ENCODE results near the gene UBE2D2. TPM values are rescaled to one million over a fixed set of nuclear protein-coding genes. Genes with fewer than 3 reads are reported as not detected.

UBE2D2 gene
- polyA plus RNA-seq, 1 donor = 132 TPM

DNA sequence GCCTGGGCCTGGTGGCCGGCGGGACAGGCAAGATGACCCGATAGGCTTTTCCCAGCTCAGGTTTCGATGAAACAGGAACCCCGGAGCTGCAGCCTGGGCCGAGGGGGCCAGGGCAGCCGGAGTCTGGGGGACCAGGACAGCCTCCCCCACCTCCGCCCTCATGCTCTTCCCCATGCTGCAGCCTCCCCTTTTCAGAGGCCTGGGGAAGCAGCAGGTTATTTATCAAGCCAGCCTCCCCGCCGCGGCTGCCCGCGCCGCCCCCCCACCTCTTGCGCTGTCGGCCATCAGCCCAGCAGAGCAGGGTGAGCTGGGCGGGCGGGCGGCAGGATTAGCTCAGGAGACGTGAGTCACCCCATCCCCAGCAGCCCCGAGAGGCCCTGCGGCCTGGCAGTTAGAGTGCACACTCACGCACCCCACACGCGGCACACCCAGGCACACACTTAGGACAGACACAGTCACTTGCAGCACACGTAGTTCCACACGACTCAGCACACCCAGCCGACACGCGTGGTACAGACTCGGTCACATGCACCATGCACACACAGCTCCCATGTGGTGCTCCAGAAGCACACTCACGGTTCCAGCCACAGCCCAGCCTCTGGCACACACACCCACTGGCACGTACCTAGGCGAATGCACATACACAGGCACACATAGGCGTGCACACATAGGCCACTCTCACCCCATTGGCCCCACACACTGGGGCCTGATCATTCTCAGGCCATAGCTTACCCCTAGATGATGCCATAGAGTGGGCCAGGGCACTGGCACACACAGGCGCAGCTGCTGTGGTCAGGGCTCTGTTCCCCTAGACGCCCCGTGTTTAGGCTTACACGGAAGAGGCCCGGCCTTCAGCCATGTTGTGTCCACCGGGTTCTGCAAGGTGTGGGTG, 100.0 kb downstream of the UBE2D2 start:
- no peak for DNase-seq (ENCODE audit: low read depth)

GRCh38 chr5:139662617-139663016, 101.5 kb downstream of the UBE2D2 start:
- DNase-seq (ENCODE audit: low read depth) = no peak

- DNase-seq (ENCODE audit: low read depth) = no peak
Observed at GRCh38 chr5:139663207-139664085, 102.3 kb downstream of the UBE2D2 start.

DNA sequence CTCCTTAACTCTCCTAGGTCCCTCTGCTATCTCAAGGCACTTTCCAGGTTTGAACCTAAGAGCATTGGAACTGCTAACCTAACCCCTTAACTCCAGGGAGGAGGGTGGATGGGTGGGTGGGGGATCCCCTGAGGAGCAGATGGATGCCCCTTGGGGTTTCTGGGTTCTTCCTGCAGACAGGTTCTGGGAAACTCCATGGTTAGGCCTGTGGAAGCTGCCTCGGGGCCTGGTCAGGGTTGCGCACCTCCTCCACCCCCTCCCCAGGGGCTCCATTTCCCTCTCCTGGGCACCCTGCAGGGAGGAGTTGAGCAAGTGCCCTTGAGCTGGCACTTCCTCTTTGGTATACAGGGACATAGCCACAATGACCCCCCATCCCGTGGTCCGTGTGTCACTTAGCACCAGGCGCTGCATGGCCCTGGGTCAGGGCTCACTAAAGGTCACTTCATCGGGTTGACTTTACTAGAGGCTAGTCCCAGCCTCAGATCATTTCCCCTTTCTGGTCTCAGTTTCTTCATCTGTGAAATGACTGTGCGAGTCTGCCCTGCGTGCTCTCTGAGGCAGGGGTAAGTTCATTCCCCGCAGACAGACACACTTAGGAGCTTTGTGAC, 103.1 kb downstream of the UBE2D2 start:
- no peak for DNase-seq (ENCODE audit: low read depth)

GRCh38 chr5:139664727-139665351, 103.7 kb downstream of the UBE2D2 start:
- no peak for DNase-seq (ENCODE audit: low read depth)

DNA sequence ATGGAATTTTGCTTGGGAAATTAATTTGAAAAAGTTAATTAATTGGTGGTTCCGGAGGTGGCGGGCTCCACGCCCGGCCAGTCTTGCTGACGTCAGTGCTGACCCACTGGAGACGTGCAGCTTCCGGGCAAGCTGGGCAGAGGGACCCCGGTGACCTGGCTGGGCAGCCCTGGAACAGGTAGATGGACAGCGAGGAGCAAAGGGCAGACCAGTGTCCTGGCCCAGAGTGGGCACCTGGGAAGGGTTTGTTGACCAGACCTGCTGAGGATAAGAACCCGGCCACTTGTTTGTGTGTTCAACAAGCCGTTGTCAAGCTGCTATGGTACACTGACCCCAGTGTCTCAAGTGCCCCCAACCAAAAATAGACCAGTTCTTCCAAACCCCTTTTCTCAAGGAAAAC, 104.5 kb downstream of the UBE2D2 start:
- DNase-seq (ENCODE audit: low read depth) = no peak

GRCh38 chr5:139666551-139666950, 105.4 kb downstream of the UBE2D2 start:
- DNase-seq (ENCODE audit: low read depth) = no peak

- no peak for DNase-seq (ENCODE audit: low read depth)
Observed at GRCh38 chr5:139667001-139667729, 106.0 kb downstream of the UBE2D2 start.

DNA sequence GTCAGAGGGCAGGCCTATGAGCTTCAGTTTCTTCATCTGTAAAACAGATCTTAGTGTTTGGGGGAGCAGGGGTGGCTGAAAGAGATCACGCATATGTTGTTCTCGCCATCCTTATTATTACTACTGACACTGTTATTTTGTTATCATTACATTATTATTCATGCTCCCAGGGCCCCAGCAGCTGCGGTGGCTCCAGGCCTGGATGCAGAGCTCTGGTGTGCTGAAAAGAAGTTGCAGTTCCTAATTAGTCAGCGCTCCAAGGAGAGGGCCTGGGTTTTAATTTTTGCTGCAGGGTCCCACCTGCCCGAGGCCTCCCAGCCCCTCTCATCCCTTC, 106.6 kb downstream of the UBE2D2 start:
- no peak for DNase-seq (ENCODE audit: low read depth)

DNA sequence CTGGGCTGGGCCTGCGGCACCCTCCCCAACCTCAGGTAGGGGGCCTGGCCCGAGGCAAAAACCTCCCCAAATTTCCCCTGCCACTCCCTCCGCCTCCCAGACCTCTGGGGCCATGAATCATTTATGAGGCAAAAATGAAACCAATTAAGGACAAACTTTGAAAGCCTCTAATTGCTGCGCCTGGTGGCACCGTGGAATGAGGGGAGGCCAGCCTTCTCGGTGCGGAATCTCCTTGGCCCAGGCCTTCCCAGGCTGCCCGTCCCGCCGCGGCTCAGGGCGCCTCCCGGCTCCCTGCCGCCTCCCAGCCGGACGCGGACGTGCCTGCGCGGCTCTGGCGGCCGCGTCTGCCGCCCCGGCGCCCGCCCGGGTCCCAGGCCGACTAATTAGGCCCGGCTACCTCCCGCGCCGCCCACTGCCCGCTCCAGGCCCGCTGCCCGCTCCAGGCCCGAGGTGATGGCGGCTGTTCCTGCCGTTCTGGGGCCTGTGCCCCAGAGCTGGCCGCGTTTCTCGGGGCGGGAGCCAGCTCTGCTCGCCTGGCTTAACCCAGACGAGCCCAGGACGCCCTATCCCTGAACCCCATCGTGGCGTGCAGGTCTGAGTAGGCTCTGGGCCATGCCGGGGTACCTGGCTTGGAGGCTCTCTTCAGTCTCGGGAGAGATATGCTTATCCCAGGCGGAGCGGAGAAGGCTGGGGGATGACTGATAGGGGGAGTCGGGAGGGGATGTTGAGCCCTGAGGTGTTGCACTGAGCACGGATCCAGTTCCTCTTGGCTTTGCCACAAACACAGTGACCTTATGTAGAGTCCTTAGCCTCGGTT, 107.1 kb downstream of the UBE2D2 start:
- no peak for DNase-seq (ENCODE audit: low read depth)

- no peak for DNase-seq (ENCODE audit: low read depth)
Observed at GRCh38 chr5:139668924-139669661, 108.0 kb downstream of the UBE2D2 start.

DNA sequence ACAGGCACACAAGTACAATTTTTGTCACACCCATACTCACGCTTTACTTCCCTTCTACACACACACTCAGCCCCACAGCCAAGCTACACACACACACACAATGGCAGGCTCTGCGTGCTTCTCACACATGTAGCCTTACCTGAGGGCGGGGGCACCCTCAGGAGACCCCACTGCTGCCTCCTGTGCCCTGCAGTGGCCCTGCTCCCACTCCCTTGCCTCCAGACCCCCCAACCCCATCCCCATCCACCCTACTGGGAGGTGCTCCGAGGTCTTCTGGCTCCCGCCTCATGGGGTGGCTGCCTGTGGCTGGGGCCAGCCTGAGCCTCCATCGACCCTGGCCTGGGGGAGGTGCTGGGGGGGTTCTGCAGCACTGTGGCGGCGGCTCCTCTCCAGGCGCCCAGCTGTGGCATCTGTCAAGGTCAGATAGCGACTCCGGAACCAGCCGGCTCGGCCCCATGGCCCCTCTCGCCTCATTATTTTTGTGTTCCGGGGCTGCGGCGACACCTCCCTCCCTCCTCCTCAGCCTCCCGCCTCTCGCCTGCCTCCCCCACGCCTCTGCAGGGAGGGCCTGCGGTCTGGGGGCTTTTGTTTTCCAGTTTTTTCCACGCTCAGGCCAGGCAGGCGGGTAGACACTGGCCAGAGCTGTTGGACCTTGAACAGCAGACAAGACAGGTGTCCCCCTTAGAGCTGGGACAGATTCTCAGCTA, 108.7 kb downstream of the UBE2D2 start:
- DNase-seq (ENCODE audit: low read depth) = no peak

DNA sequence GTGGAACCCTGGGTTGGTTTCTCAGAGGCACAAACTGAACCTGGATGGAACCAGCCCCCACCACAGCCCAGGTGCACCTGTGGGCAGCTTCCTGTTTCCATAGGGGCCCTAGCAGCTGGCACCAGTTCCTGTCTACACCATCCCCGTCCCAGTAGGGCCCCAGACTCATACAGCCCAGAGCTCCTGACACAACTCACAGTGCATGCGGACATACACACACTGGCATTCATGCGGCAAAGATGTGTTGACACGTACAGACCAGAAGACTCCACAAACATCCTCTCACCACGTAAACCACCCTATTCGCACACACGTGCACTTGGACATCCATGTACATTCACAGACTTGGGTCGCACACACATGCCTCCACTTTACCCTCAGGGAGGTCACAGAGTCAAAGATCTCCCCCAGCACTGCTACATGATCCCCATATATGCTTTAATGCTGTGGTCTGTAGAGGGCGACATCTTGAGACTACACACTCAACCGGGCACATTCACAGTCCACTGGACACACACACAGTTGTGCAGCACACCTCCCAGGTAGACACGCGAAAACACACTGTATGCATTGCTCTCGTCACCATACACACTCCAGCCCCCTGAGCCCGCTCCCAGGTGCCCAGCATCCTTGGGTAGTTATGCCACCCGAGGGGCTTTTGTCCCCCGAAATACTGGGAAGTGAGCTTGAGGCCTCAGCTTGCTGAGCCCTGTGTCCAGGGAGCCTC, 109.4 kb downstream of the UBE2D2 start:
- DNase-seq (ENCODE audit: low read depth) = no peak

DNA sequence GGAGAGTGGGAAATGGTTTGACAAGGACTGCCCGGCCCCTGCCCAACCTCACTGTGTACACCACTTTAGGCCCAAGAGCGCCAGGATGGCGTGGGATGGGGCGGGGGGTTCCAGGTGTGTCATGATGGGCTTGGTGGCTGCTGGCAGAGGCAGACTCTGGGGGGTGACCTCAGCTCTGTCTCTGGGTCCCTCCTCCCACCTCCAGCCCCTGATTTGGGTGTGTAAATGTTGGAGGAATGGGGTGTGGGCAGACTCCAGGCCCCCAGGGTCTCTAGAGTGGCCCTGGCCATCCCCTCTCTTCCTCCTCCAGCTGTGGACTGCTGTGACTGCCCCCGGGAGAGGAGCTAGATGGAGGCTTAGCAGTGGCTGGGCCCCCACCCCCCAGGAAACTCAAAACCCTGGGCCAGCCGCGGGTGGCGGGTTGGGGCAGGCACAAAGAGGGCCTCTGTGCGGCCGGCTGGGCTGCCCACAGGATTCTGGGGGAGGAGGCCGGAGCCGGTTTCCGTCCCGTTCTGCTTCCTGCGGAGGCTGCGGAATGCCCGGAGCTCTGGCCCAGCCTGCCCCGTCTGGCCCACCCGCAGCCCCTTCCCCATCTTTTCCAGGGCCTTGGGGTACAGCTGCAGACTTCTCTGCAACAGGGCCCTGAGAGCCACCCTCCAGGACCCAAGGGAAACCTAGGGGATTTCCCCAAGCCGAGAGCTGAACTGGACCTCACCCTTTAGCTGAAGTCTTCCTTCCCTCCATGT, 110.1 kb downstream of the UBE2D2 start:
- DNase-seq (ENCODE audit: low read depth) = no peak

DNA sequence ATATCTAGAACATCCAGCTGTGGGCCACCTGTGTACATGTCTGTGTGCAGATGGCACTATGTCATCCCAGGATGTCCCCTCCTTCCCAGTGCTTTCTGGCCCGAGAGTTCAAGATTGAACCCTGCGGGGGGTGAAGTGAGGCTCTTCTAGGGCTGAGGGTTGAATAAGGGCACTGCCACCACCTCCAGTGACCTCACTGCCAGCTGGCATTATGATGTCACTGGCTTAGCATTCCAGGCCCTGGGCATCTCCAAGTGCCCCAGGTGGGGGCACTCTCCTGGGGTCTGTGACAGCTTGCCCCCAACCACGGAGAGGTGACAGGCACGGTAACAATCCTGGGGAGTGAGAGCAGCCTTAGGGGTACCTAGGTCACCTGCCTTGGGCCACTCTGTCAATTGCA, 114.1 kb downstream of the UBE2D2 start:
- no peak for DNase-seq (ENCODE audit: low read depth)

DNA sequence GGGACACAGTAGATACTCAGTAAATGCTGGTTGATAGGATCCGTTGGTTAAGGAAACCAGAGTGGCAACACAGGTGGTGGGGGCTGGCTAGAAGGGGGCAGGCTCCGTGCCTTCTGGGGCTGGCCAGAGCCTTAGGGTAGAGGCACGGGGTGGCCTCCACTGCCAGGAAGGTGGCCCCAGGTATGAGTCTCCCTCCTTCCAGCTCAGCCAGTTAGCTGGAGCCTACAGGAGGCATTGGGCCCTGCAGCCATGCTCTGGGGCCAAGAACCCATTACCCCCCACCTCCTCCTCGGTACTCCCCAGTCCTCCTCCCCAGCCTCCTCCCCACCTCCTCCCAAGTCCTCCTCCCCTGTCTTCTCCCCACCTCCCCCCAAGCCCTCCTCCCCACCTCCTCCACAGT, 114.7 kb downstream of the UBE2D2 start:
- no peak for DNase-seq (ENCODE audit: low read depth)

GRCh38 chr5:139676406-139676805, 115.3 kb downstream of the UBE2D2 start:
- DNase-seq (ENCODE audit: low read depth) = no peak

Measured in forelimb muscle (tissue), 1 donor.